HepG2 (cell line): ENCODE data around the gene ZNF226. TPM values are rescaled to one million over a fixed set of nuclear protein-coding genes. Genes with fewer than 3 reads are reported as not detected.

Source experiments
- ARNT2 ChIP-seq: sonication (generic); formaldehyde crosslinking; IDR thresholded peaks from 2 replicates; pipeline ENCODE4 v1.8.0; 2022; ENCODE audit warnings: mild to moderate bottlenecking, low read depth, missing genetic modification reagents, moderate library complexity
- CC2D1A ChIP-seq: sonication (generic); formaldehyde crosslinking; IDR thresholded peaks from 2 replicates; pipeline ENCODE4 v1.8.1; 2023; ENCODE audit warnings: mild to moderate bottlenecking, missing genetic modification reagents
- FOXK1 ChIP-seq: sonication (generic); formaldehyde crosslinking; IDR thresholded peaks from 2 replicates; pipeline ENCODE4 v1.4.0; 2020; ENCODE audit warnings: low read depth, missing genetic modification reagents, borderline replicate concordance
- HDAC6 ChIP-seq: fragments of 200-600 bp; sonication (generic); IDR thresholded peaks from 2 replicates; pipeline ENCODE4 v1.7.0; 2017; ENCODE audit warnings: mild to moderate bottlenecking, antibody characterized with exemption, low read length, low read depth
- JDP2 ChIP-seq: sonication (generic); formaldehyde crosslinking; IDR thresholded peaks from 2 replicates; pipeline ENCODE4 v1.8.1; 2022; ENCODE audit warnings: missing genetic modification reagents, borderline replicate concordance
- KMT2B ChIP-seq: IDR thresholded peaks from 2 replicates; pipeline ENCODE4 v1.6.1; 2016; ENCODE audit warnings: missing genetic modification reagents, missing compliant biosample characterization
- MBD4 ChIP-seq: IDR thresholded peaks from 2 replicates; pipeline ENCODE4 v1.6.1; 2012; ENCODE audit warnings: low read length, inconsistent platforms, borderline replicate concordance
- PHF20 ChIP-seq: sonication (generic); formaldehyde crosslinking; IDR thresholded peaks from 2 replicates; pipeline ENCODE4 v1.5.0; 2020; ENCODE audit warnings: mild to moderate bottlenecking, missing genetic modification reagents
- PHF8 ChIP-seq: sonication (generic); formaldehyde crosslinking; IDR thresholded peaks from 2 replicates; pipeline ENCODE4 v1.5.0; 2020; ENCODE audit warnings: missing genetic modification reagents
- RNF2 ChIP-seq: fragments of 450-650 bp; conservative IDR thresholded peaks from 2 replicates; pipeline ENCODE4 v1.6.1; 2016; ENCODE audit warnings: low read depth
- SALL1 ChIP-seq: sonication (generic); formaldehyde crosslinking; IDR thresholded peaks from 2 replicates; pipeline ENCODE4 v1.8.0; 2022; ENCODE audit warnings: mild to moderate bottlenecking, missing genetic modification reagents
- SMARCE1 ChIP-seq: fragments of 450-650 bp; IDR thresholded peaks from 2 replicates; pipeline ENCODE4 v1.6.1; 2017; ENCODE audit warnings: borderline replicate concordance
- SP1 ChIP-seq, 2 experiments: fragments of 450-650 bp in 1 of 2; sonication (generic) in 1 of 2; formaldehyde crosslinking in 1 of 2; IDR thresholded peaks; 2 replicates each; pipeline versions ENCODE4 v1.4.0 to v1.6.1; 2016 to 2020; ENCODE audit warnings: missing genetic modification reagents in 1 of 2
- ZBTB42 ChIP-seq: sonication (generic); formaldehyde crosslinking; IDR thresholded peaks from 2 replicates; pipeline ENCODE4 v1.5.0; 2020; ENCODE audit warnings: mild to moderate bottlenecking, missing genetic modification reagents
- ZFP1 ChIP-seq: IDR thresholded peaks from 2 replicates; pipeline ENCODE4 v1.6.1; 2016
- ZNF441 ChIP-seq: sonication (generic); formaldehyde crosslinking; IDR thresholded peaks from 2 replicates; pipeline ENCODE4 v1.7.0; 2021; ENCODE audit warnings: missing genetic modification reagents, borderline replicate concordance
- ZNF552 ChIP-seq: sonication (generic); formaldehyde crosslinking; IDR thresholded peaks from 2 replicates; pipeline ENCODE4 v1.9.0; 2022; ENCODE audit warnings: missing genetic modification reagents, mild to moderate bottlenecking, borderline replicate concordance
- ZNF563 ChIP-seq: sonication (generic); formaldehyde crosslinking; IDR thresholded peaks from 2 replicates; pipeline ENCODE4 v1.8.0; 2022; ENCODE audit warnings: mild to moderate bottlenecking, moderate library complexity, missing genetic modification reagents
- ZNF616 ChIP-seq: sonication (generic); formaldehyde crosslinking; IDR thresholded peaks from 2 replicates; pipeline ENCODE4 v1.5.0; 2020; ENCODE audit warnings: low read depth, mild to moderate bottlenecking, missing genetic modification reagents
- ZNF746 ChIP-seq: sonication (generic); formaldehyde crosslinking; IDR thresholded peaks from 2 replicates; pipeline ENCODE4 v1.8.0; 2022; ENCODE audit warnings: mild to moderate bottlenecking, missing genetic modification reagents
- ZSCAN20 ChIP-seq: sonication (generic); formaldehyde crosslinking; IDR thresholded peaks from 2 replicates; pipeline ENCODE4 v1.4.0; 2020; ENCODE audit warnings: missing genetic modification reagents, mild to moderate bottlenecking, borderline replicate concordance
- polyA plus RNA-seq, 8 experiments: library from polyadenylated mRNA; depleted of rRNA in 3 of 8; stranded (reverse) in 7 of 8; unstranded in 1 of 8; fragments of >200 nt; fragmentation: Illumina TruSeq in 4 of 8; extraction: Trizol in 4 of 8; gene quantifications; 2 replicates each; pipeline versions ENCODE4 v1.2.1 to v1.2.3, GENCODE V29; 2011 to 2016; ENCODE audit warnings: low read depth in 4 of 8, missing spikeins in 1 of 8, mixed read lengths in 1 of 8; ENCODE audit not compliant: insufficient read depth in 1 of 8
- total RNA-seq, 5 experiments: library from RNA; depleted of rRNA; stranded (reverse); fragments of >200 nt; fragmentation: Illumina TruSeq; extraction: Trizol; gene quantifications; 2 replicates each; pipeline ENCODE4 v1.2.3, GENCODE V29; 2016; ENCODE audit warnings: low read depth in 1 of 5
- TF ChIP-seq, protein P1 (sequence below): sonication (generic); formaldehyde crosslinking; conservative IDR thresholded peaks from 2 replicates; pipeline ENCODE4 v1.4.0; 2020; ENCODE audit warnings: missing genetic modification reagents
- TF ChIP-seq, protein P2 (sequence below): IDR thresholded peaks from 2 replicates; pipeline ENCODE4 v1.4.0; 2020; ENCODE audit warnings: mild to moderate bottlenecking, missing genetic modification reagents
- TF ChIP-seq, protein P3 (sequence below): IDR thresholded peaks from 2 replicates; pipeline ENCODE4 v1.6.1; 2012; ENCODE audit warnings: inconsistent platforms
- TF ChIP-seq, protein P4 (sequence below): sonication (generic); formaldehyde crosslinking; IDR thresholded peaks from 2 replicates; pipeline ENCODE4 v1.4.0; 2020; ENCODE audit warnings: missing genetic modification reagents

ZNF226 gene
- total and polyA plus RNA-seq, 2 of the 13 experiments (the other 11 are each of a cell fraction or from before 2014, with no cell fraction given) = 8.3 to 16.0 TPM

DNA sequence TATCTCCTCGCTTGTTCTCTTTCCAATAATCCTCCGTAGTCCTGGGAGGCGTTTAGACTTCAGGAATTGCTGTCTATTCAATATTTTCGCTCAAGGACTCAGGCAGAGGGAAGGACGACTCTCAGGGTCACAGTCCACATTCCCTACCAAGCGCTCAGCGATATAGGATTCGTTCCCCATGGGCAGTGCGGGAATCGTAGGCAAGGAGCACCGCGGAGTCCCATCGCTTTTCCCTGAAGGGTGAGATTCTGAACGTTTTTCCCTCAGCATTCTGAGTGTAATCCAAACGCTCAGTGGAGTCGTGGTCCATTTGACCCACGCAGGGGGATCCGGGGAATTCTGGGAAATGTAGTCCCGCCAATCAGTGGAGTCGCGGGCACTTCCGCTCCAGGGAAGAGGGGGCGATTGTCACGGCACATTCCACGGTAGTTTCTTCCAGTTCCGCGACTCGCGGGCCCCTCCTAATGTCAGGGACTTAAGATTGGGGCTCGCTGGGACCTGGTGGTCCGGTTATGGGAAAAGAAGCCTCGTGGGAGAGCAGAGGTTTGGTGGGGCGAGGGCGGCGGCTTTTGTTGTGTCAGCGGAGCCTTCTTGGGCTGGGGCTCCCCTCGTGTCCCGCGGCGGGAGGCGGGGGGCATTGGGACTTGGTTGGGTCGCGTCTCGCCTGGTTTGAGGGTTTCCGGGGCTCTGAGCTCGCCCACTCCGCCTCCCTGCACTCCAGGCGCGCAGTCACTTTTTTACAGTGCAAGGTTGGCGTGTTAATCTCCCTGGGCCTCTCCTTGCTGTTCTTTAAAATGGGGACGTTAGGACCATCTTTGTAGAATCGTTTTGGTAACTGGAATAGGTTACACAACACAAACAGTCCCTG, 23.5 kb upstream of the ZNF226 start, which contains the start of gene ZNF234 (continued):
- TF ChIP-seq SP1 (IDR thresholded peaks at IDR 0.05) (no peak), SP1 (CRISPR knock-in tag; IDR thresholded peaks at IDR 0.05) (no peak), ZFP1 (no peak; the same call in 1 of the 2 replicates), JDP2 (CRISPR knock-in tag) (no peak), ZSCAN20 (CRISPR knock-in tag) (peak; percentile 61; the same call in 1 of the 2 replicates), ZBTB42 (peak; percentile 40; the same call in 1 of the 2 replicates), PHF20 (CRISPR knock-in tag) (peak; percentile 60), CC2D1A (no peak), PHF8 (CRISPR knock-in tag) (peak; percentile 85), SALL1 (CRISPR knock-in tag) (peak; percentile 67), ZNF746 (CRISPR knock-in tag) (0 out of 2 replicates have a peak, but pooled peaks have one; percentile 14), ZNF441 (CRISPR knock-in tag) (no peak), FOXK1 (CRISPR knock-in tag) (peak; percentile 61; the same call in 1 of the 2 replicates), HDAC6 (no peak), RNF2 (no peak), SMARCE1 (no peak), KMT2B (CRISPR knock-in tag) (peak; percentile 71), ZNF552 (no peak), MBD4 (no peak), ZNF563 (CRISPR knock-in tag) (0 out of 2 replicates have a peak, but pooled peaks have one; percentile 44), ARNT2 (CRISPR knock-in tag) (no peak; the same call in 1 of the 2 replicates), ZNF616 (CRISPR knock-in tag) (no peak)
- TF ChIP-seq, protein P1, sequence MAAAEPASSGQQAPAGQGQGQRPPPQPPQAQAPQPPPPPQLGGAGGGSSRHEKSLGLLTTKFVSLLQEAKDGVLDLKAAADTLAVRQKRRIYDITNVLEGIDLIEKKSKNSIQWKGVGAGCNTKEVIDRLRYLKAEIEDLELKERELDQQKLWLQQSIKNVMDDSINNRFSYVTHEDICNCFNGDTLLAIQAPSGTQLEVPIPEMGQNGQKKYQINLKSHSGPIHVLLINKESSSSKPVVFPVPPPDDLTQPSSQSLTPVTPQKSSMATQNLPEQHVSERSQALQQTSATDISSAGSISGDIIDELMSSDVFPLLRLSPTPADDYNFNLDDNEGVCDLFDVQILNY (CRISPR knock-in tag) = no peak
- TF ChIP-seq, protein P2, sequence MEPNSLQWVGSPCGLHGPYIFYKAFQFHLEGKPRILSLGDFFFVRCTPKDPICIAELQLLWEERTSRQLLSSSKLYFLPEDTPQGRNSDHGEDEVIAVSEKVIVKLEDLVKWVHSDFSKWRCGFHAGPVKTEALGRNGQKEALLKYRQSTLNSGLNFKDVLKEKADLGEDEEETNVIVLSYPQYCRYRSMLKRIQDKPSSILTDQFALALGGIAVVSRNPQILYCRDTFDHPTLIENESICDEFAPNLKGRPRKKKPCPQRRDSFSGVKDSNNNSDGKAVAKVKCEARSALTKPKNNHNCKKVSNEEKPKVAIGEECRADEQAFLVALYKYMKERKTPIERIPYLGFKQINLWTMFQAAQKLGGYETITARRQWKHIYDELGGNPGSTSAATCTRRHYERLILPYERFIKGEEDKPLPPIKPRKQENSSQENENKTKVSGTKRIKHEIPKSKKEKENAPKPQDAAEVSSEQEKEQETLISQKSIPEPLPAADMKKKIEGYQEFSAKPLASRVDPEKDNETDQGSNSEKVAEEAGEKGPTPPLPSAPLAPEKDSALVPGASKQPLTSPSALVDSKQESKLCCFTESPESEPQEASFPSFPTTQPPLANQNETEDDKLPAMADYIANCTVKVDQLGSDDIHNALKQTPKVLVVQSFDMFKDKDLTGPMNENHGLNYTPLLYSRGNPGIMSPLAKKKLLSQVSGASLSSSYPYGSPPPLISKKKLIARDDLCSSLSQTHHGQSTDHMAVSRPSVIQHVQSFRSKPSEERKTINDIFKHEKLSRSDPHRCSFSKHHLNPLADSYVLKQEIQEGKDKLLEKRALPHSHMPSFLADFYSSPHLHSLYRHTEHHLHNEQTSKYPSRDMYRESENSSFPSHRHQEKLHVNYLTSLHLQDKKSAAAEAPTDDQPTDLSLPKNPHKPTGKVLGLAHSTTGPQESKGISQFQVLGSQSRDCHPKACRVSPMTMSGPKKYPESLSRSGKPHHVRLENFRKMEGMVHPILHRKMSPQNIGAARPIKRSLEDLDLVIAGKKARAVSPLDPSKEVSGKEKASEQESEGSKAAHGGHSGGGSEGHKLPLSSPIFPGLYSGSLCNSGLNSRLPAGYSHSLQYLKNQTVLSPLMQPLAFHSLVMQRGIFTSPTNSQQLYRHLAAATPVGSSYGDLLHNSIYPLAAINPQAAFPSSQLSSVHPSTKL (CRISPR knock-in tag) = peak; percentile 55
- TF ChIP-seq, protein P3, sequence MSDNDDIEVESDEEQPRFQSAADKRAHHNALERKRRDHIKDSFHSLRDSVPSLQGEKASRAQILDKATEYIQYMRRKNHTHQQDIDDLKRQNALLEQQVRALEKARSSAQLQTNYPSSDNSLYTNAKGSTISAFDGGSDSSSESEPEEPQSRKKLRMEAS = peak; percentile 40
- TF ChIP-seq, protein P4, sequence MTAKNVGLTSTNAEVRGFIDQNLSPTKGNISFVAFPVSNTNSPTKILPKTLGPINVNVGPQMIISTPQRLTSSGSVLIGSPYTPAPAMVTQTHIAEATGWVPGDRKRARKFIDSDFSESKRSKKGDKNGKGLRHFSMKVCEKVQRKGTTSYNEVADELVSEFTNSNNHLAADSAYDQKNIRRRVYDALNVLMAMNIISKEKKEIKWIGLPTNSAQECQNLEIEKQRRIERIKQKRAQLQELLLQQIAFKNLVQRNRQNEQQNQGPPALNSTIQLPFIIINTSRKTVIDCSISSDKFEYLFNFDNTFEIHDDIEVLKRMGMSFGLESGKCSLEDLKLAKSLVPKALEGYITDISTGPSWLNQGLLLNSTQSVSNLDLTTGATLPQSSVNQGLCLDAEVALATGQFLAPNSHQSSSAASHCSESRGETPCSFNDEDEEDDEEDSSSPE (CRISPR knock-in tag) = 0 out of 2 replicates have a peak, but pooled peaks have one; percentile 61
